Measurements from ENCODE around the gene ZNF750. TPM values are rescaled to one million over a fixed set of nuclear protein-coding genes. Genes with fewer than 3 reads are reported as not detected.

The ZNF750 gene
- total RNA-seq, 5 donors from 2014 or later (not counting 1 experiment from before 2014, with no cell fraction given), result not detected

GRCh38 chr17:82861393-82861775 is 21.6 kb upstream of the ZNF750 start:
- ATAC-seq (replicated peaks in 1 of 4) (no peak), DNase-seq (no peak)
- H3K27me3 ChIP-seq (replicated peaks in 1 of 2; ENCODE audit: control insufficient read depth in 2 of 2, extremely low read depth in 1 of 2, insufficient read depth in 2 of 2, low read length in 1 of 2), result no peaks in the 10 kb centered on the region
- peaks cover 73 to 83% (median 81%) of the 10 kb centered on the region in 3 donors for H3K4me1 Mint-ChIP-seq
- WGBS (ENCODE audit: insufficient coverage), result 99% methylated on average over 8 of the region's 12 CpGs
- H3K27me3 Mint-ChIP-seq, result no peaks in the 10 kb centered on the region
- CTCF ChIA-PET, result no interaction called here
- H3K9me3 Mint-ChIP-seq, result no peaks in the 10 kb centered on the region
- peak overlapping the region; percentile 71 to 84 for H3K27ac Mint-ChIP-seq
- POLR2A ChIA-PET, result interaction anchor here in 1 of 2 donors (0.6 to 1.7 kb wide), 2 partner anchors 21 to 23 kb away, joined by 3 to 6 read pairs; no protein-coding TSS in a partner anchor
- peaks cover 0 to under 1% of the 10 kb centered on the region in 2 donors for H3K36me3 ChIP-seq (ENCODE audit: control insufficient read depth in 2 of 2, extremely low read depth in 1 of 2, insufficient read depth in 1 of 2, low read length in 1 of 2)
- no peaks in the 10 kb centered on the region for H3K9me3 ChIP-seq
- H3K27ac ChIP-seq (ENCODE audit: low read length), result no peak overlapping the region
- peak overlapping the region; percentile 13 to 90 (median 85) for H3K4me3 Mint-ChIP-seq
- H3K4me1 ChIP-seq (ENCODE audit: control insufficient read depth in 1 of 2, extremely low read depth in 1 of 2, insufficient read depth in 2 of 2, low read length in 2 of 2), result peaks cover 24 to 83% of the 10 kb centered on the region in 2 experiments
- peaks cover 4% of the 10 kb centered on the region for H3K36me3 Mint-ChIP-seq
- no peak overlapping the region for H3K4me3 ChIP-seq (ENCODE audit: control insufficient read depth in 1 of 2, extremely low read depth in 1 of 2, low read length in 1 of 2)

- peaks cover 7% of the 10 kb centered on the region for H3K36me3 Mint-ChIP-seq
- H3K4me3 Mint-ChIP-seq, result peak overlapping the region; percentile 79 to 90 (median 85)
- no peaks in the 10 kb centered on the region for H3K27me3 Mint-ChIP-seq
- Histone ChIP-seq H3K4me1 (ENCODE audit: control insufficient read depth in 1 of 2, extremely low read depth in 1 of 2, insufficient read depth in 2 of 2, low read length in 2 of 2) (peaks cover 24 to 77% of the 10 kb centered on the region in 2 experiments), H3K9me3 (no peaks in the 10 kb centered on the region), H3K36me3 (ENCODE audit: control insufficient read depth in 2 of 2, extremely low read depth in 1 of 2, insufficient read depth in 1 of 2, low read length in 1 of 2) (no peaks in the 10 kb centered on the region), H3K27ac (ENCODE audit: low read length) (peak overlapping the region; percentile 81), H3K27me3 (replicated peaks in 1 of 2; ENCODE audit: control insufficient read depth in 2 of 2, extremely low read depth in 1 of 2, insufficient read depth in 2 of 2, low read length in 1 of 2) (no peaks in the 10 kb centered on the region), H3K4me3 (ENCODE audit: control insufficient read depth in 1 of 2, extremely low read depth in 1 of 2, low read length in 1 of 2) (peak overlapping the region; percentile 33 to 37)
- ATAC-seq (replicated peaks in 1 of 4), result no peak
- POLR2A ChIA-PET, result interaction anchor here in 1 of 2 donors (0.6 to 1.7 kb wide), 2 partner anchors 22 to 24 kb away, joined by 3 to 6 read pairs; no protein-coding TSS in a partner anchor
- 96% methylated on average over 35 of the region's 42 CpGs for WGBS (ENCODE audit: insufficient coverage)
- CTCF ChIA-PET, result no interaction called here
- DNase-seq, result no peak
- peaks cover 72 to 77% (median 75%) of the 10 kb centered on the region in 3 donors for H3K4me1 Mint-ChIP-seq
- H3K9me3 Mint-ChIP-seq, result no peaks in the 10 kb centered on the region
- H3K27ac Mint-ChIP-seq, result peak overlapping the region; percentile 93 to 95
These were observed 21.0 kb upstream of the ZNF750 start for GRCh38 chr17:82860606-82861392.

DNA sequence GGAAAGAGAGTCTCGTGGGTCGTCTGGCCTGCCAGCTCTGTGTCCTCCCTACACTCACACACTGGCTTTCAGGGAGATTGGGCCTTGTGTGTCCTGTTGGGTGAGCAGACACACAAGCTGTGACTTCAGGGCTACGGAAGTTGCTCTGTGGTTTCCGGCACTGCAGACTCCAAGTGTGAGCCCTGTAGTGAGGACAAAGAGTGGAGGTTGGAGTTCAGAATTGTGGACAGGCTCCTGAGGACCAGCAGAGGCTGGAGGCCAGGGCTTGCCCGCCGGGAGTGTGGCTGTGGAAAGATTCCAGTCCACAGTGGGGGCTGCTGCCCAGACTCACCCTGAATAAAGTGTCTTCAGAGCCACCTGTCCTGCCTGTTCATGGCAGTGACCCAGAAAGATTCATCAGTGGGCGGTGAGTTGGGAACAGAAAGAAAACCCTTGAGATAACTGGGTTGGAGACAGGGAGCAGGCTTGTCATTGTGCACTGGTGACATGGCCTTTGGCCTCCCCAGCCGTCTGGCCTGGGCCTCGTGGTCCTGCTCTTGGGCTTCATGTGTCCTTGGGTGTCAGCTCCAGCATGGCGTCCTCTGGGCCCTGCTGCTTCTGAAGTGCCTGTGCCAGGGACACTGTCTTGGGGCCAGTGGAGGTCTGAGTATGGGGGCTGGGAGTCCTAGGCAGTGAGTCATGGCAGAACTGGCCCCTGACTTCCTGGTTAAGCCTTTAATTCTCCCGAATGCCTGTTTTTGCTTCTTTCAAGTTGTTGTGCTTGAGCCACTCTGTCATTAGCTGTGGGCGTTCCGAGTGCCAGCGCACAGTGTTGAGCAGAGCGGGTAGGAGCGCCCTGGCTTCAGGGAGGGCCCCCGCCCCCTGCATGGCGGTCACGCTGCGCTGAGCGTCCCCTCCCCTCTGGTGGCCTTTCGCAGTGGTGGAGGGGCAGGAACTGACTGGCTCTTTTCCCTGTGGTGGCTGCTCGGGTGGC is 19.9 kb upstream of the ZNF750 start:
- Mint-ChIP-seq H3K36me3 (peaks cover 9% of the 10 kb centered on the region), H3K9me3 (no peaks in the 10 kb centered on the region), H3K27ac (peak overlapping the region; percentile 93 to 95), H3K27me3 (no peaks in the 10 kb centered on the region), H3K4me3 (peak overlapping the region; percentile 79 to 90 (median 85)), H3K4me1 (peaks cover 65 to 67% (median 65%) of the 10 kb centered on the region in 3 donors)
- ChIA-PET CTCF (interaction anchor here (0.6 kb wide), 2 partner anchors 25 to 281 kb away, joined by 3 read pairs; no protein-coding TSS in a partner anchor), POLR2A (interaction anchor here in 1 of 2 donors (1.7 kb wide), 1 partner anchor 25 kb away, joined by 6 read pairs; no protein-coding TSS in a partner anchor)
- 29% methylated on average over 20 of the region's 23 CpGs for WGBS (ENCODE audit: insufficient coverage)
- DNase-seq (peak in 34 of 35 experiments; percentile 32 to 76 (median 44)), ATAC-seq (replicated peaks in 1 of 4) (peak; percentile 20 to 45 (median 36))
- H3K4me1 ChIP-seq (ENCODE audit: control insufficient read depth in 1 of 2, extremely low read depth in 1 of 2, insufficient read depth in 2 of 2, low read length in 2 of 2), result peaks cover 19 to 66% of the 10 kb centered on the region in 2 experiments
- H3K27me3 ChIP-seq (replicated peaks in 1 of 2; ENCODE audit: control insufficient read depth in 2 of 2, extremely low read depth in 1 of 2, insufficient read depth in 2 of 2, low read length in 1 of 2), result no peaks in the 10 kb centered on the region
- H3K27ac ChIP-seq (ENCODE audit: low read length), result peak overlapping the region; percentile 81
- peak overlapping the region; percentile 33 to 37 for H3K4me3 ChIP-seq (ENCODE audit: control insufficient read depth in 1 of 2, extremely low read depth in 1 of 2, low read length in 1 of 2)
- H3K36me3 ChIP-seq (ENCODE audit: control insufficient read depth in 2 of 2, extremely low read depth in 1 of 2, insufficient read depth in 1 of 2, low read length in 1 of 2), result no peaks in the 10 kb centered on the region
- no peaks in the 10 kb centered on the region for H3K9me3 ChIP-seq

GRCh38 chr17:82858376-82859126 is 18.7 kb upstream of the ZNF750 start:
- Mint-ChIP-seq H3K9me3 (no peaks in the 10 kb centered on the region), H3K36me3 (peaks cover 20% of the 10 kb centered on the region), H3K27me3 (no peaks in the 10 kb centered on the region), H3K4me1 (peaks cover 54 to 57% (median 54%) of the 10 kb centered on the region in 3 donors), H3K4me3 (peak overlapping the region; percentile 46 to 85 (median 47)), H3K27ac (peak overlapping the region; percentile 93 to 95)
- ChIA-PET POLR2A (interaction anchor here in 1 of 2 donors (0.7 kb wide), 1 partner anchor 15 kb away, joined by 3 read pairs; no protein-coding TSS in a partner anchor), CTCF (interaction anchor here in 1 of 2 donors (0.6 kb wide), 1 partner anchor 282 kb away, joined by 3 read pairs; no protein-coding TSS in a partner anchor)
- peak in 20 of 35 experiments; percentile 10 to 58 (median 34) for DNase-seq
- H3K27me3 ChIP-seq (replicated peaks in 1 of 2; ENCODE audit: control insufficient read depth in 2 of 2, extremely low read depth in 1 of 2, insufficient read depth in 2 of 2, low read length in 1 of 2), result no peaks in the 10 kb centered on the region
- ATAC-seq (replicated peaks in 1 of 4), result peak; percentile 26 to 56 (median 45)
- H3K36me3 ChIP-seq (ENCODE audit: control insufficient read depth in 2 of 2, extremely low read depth in 1 of 2, insufficient read depth in 1 of 2, low read length in 1 of 2), result peaks cover 0 to 4% of the 10 kb centered on the region in 2 donors
- H3K4me1 ChIP-seq (ENCODE audit: control insufficient read depth in 1 of 2, extremely low read depth in 1 of 2, insufficient read depth in 2 of 2, low read length in 2 of 2), result peaks cover 14 to 54% of the 10 kb centered on the region in 2 experiments
- no peak overlapping the region for H3K4me3 ChIP-seq (ENCODE audit: control insufficient read depth in 1 of 2, extremely low read depth in 1 of 2, low read length in 1 of 2)
- 80% methylated on average over 22 of the region's 28 CpGs for WGBS (ENCODE audit: insufficient coverage)
- H3K27ac ChIP-seq (ENCODE audit: low read length), result peak overlapping the region; percentile 81
- no peaks in the 10 kb centered on the region for H3K9me3 ChIP-seq

DNA sequence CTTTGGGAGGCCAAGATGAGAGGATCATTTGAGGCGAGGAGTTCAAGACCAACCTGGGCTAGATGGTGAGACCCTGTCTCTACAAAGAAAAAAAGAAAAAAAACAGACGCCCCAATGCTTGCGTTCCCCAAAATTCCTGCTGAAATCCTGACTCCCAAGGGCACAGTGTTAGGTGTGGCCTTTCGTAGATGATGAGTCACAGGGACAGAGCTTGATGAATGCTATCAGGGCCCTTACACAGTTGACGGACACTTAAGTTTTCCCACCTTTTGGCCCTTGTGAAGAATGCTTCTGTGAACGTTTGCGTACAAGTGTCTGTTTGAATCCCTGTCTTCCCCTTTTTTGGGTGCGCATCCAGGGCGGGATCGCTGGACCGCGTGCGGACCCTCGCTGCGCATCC is 16.5 kb upstream of the ZNF750 start:
- H3K4me1 ChIP-seq (ENCODE audit: control insufficient read depth in 1 of 2, extremely low read depth in 1 of 2, insufficient read depth in 2 of 2, low read length in 2 of 2), result peaks cover 9 to 37% of the 10 kb centered on the region in 2 experiments
- no peaks in the 10 kb centered on the region for H3K9me3 ChIP-seq
- H3K4me3 ChIP-seq (ENCODE audit: control insufficient read depth in 1 of 2, extremely low read depth in 1 of 2, low read length in 1 of 2), result no peak overlapping the region
- Mint-ChIP-seq H3K9me3 (no peaks in the 10 kb centered on the region), H3K36me3 (peaks cover 20% of the 10 kb centered on the region), H3K4me1 (peaks cover 35 to 37% (median 36%) of the 10 kb centered on the region in 3 donors), H3K27ac (no peak overlapping the region), H3K4me3 (no peak overlapping the region), H3K27me3 (no peaks in the 10 kb centered on the region)
- ATAC-seq (replicated peaks in 1 of 4), result no peak
- WGBS (ENCODE audit: insufficient coverage), result 73% methylated on average over 4 of the region's 15 CpGs
- ChIA-PET CTCF (no interaction called here), POLR2A (no interaction called here)
- H3K36me3 ChIP-seq (ENCODE audit: control insufficient read depth in 2 of 2, extremely low read depth in 1 of 2, insufficient read depth in 1 of 2, low read length in 1 of 2), result peaks cover 0 to 4% of the 10 kb centered on the region in 2 donors
- H3K27ac ChIP-seq (ENCODE audit: low read length), result no peak overlapping the region
- no peak for DNase-seq
- no peaks in the 10 kb centered on the region for H3K27me3 ChIP-seq (replicated peaks in 1 of 2; ENCODE audit: control insufficient read depth in 2 of 2, extremely low read depth in 1 of 2, insufficient read depth in 2 of 2, low read length in 1 of 2)

Measured in T-cell (primary cell).